Glutamatergic neuron (in vitro differentiated cells): ENCODE results near the gene PRDM16. TPM values are rescaled to one million over a fixed set of nuclear protein-coding genes. Genes with fewer than 3 reads are reported as not detected.

Experiments
- DNase-seq: peaks from one replicate; pipeline ENCODE4 v3.0.0; 2022
- H3K27ac Mint-ChIP-seq: one replicate; pipeline ENCODE4 v1.8.0; 2020; ENCODE audit warnings: mild to moderate bottlenecking, mixed read lengths, inconsistent platforms; ENCODE audit not compliant: unreplicated experiment
- H3K27me3 Mint-ChIP-seq: one replicate; pipeline ENCODE4 v1.8.0; 2020; ENCODE audit warnings: mild to moderate bottlenecking, moderate library complexity, mixed read lengths, inconsistent platforms; ENCODE audit not compliant: unreplicated experiment
- H3K36me3 Mint-ChIP-seq: one replicate; pipeline ENCODE4 v1.8.0; 2020; ENCODE audit warnings: mild to moderate bottlenecking, mixed read lengths, inconsistent platforms; ENCODE audit not compliant: unreplicated experiment
- H3K4me1 Mint-ChIP-seq: one replicate; pipeline ENCODE4 v1.8.0; 2020; ENCODE audit warnings: mild to moderate bottlenecking, low read depth, mixed read lengths, inconsistent platforms; ENCODE audit not compliant: unreplicated experiment
- H3K4me3 Mint-ChIP-seq: one replicate; pipeline ENCODE4 v1.8.0; 2020; ENCODE audit warnings: mild to moderate bottlenecking, mixed read lengths, inconsistent platforms; ENCODE audit not compliant: unreplicated experiment
- H3K9me3 Mint-ChIP-seq: one replicate; pipeline ENCODE4 v1.8.0; 2020; ENCODE audit warnings: mild to moderate bottlenecking, moderate library complexity, mixed read lengths, inconsistent platforms; ENCODE audit not compliant: unreplicated experiment
- CTCF ChIP-seq: fragments of 200-600 bp; sonication (generic); IDR thresholded peaks from one replicate; pipeline ENCODE4 v1.5.0; 2021; ENCODE audit not compliant: partially characterized antibody, unreplicated experiment
- total RNA-seq: library from RNA; stranded (reverse); fragmentation: NEBNext Ultra II Directional; extraction: Animal tissue kit (Norgen Biotek cat#: 25700); gene quantifications from one replicate; pipeline ENCODE4 v1.2.1, GENCODE V29; 2021; ENCODE audit not compliant: unreplicated experiment

Gene PRDM16
- total RNA-seq, 1 donor from 2014 or later, result 0.07 TPM

- Mint-ChIP-seq H3K27me3 (peaks cover 5% of the 10 kb centered on the region), H3K36me3 (no peaks in the 10 kb centered on the region), H3K9me3 (peaks cover 2% of the 10 kb centered on the region), H3K4me1 (peaks cover 7% of the 10 kb centered on the region), H3K4me3 (no peak overlapping the region), H3K27ac (no peak overlapping the region)
- DNase-seq, result no peak
- TF ChIP-seq CTCF, result no peak
These were observed 180.9 kb downstream of the PRDM16 start for GRCh38 chr1:3249631-3250501.

GRCh38 chr1:3250624-3251023 is 181.6 kb downstream of the PRDM16 start:
- Mint-ChIP-seq H3K4me3 (no peak overlapping the region), H3K27ac (no peak overlapping the region), H3K36me3 (no peaks in the 10 kb centered on the region), H3K9me3 (peaks cover 2% of the 10 kb centered on the region), H3K4me1 (peaks cover 7% of the 10 kb centered on the region), H3K27me3 (peaks cover 5% of the 10 kb centered on the region)
- no peak for DNase-seq
- TF ChIP-seq CTCF, result no peak

GRCh38 chr1:3251099-3251806 is 182.2 kb downstream of the PRDM16 start:
- Mint-ChIP-seq H3K4me1 (peaks cover 7% of the 10 kb centered on the region), H3K36me3 (no peaks in the 10 kb centered on the region), H3K9me3 (peaks cover 3% of the 10 kb centered on the region), H3K4me3 (no peak overlapping the region), H3K27ac (no peak overlapping the region), H3K27me3 (peaks cover 5% of the 10 kb centered on the region)
- no peak for TF ChIP-seq CTCF
- no peak for DNase-seq

- no peaks in the 10 kb centered on the region for H3K36me3 Mint-ChIP-seq
- no peak overlapping the region for H3K4me3 Mint-ChIP-seq
- H3K27me3 Mint-ChIP-seq, result peaks cover 5% of the 10 kb centered on the region
These were observed 182.9 kb downstream of the PRDM16 start for GRCh38 chr1:3251807-3252428.

More at GRCh38 chr1:3251807-3252428, 182.9 kb downstream of the PRDM16 start:
- no peak for DNase-seq
- no peak for TF ChIP-seq CTCF
- Mint-ChIP-seq H3K27ac (no peak overlapping the region), H3K4me1 (peaks cover 6% of the 10 kb centered on the region), H3K9me3 (peaks cover 3% of the 10 kb centered on the region)
